NB4 (cell line): ENCODE data around the gene MOGAT1.

ENCODE experiments used
- DNase-seq: peaks from one replicate; pipeline ENCODE4 v3.0.0; 2010; ENCODE audit warnings: low read depth
- H3K4me3 ChIP-seq: one replicate; pipeline ENCODE4 v1.5.1; 2011; ENCODE audit warnings: mild to moderate bottlenecking, low read depth, low read length, moderate library complexity
- CTCF ChIP-seq: IDR thresholded peaks from one replicate; pipeline ENCODE4 v1.5.1; 2012; ENCODE audit warnings: low read depth, low read length
- MAX ChIP-seq: IDR thresholded peaks from 2 replicates; pipeline ENCODE4 v1.6.1; 2011; ENCODE audit warnings: low read depth, low read length
- MYC ChIP-seq: IDR thresholded peaks from 2 replicates; pipeline ENCODE4 v1.6.1; 2011; ENCODE audit warnings: low read depth, low read length
- POLR2A ChIP-seq: IDR thresholded peaks from 2 replicates; pipeline ENCODE4 v1.6.1; 2011; ENCODE audit warnings: mild to moderate bottlenecking; ENCODE audit not compliant: insufficient read length; ENCODE audit errors: extremely low read depth

MOGAT1 gene

GRCh38 chr2:222756951-222757650 lies 85.6 kb downstream of the MOGAT1 start:
- no peak overlapping the region for H3K4me3 ChIP-seq
- TF ChIP-seq POLR2A (no peak), MYC (no peak), CTCF (no peak), MAX (no peak)
- DNase-seq, result no peak
